Activated CD8-positive, alpha-beta T cell treated with anti-CD3 and anti-CD28 coated beads for 36 hours (primary cell): ENCODE measurements around the gene DNAJC8. TPM values are rescaled to one million over a fixed set of nuclear protein-coding genes. Genes with fewer than 3 reads are reported as not detected.

Experiments
- ATAC-seq: fragments of 200-7000 bp; cut with Tn5 transposase; one replicate; pipeline ENCODE4 v1.10.0; 2021; ENCODE audit warnings: mild to moderate bottlenecking, moderate library complexity
- CTCF ChIA-PET: fragments of 350-600 bp; sonication (Branson Sonifier 250); formaldehyde crosslinking; loops from one replicate; lab custom pipeline; 2021; ENCODE audit warnings: antibody characterized with exemption; lab: Charles Lee
- POLR2A ChIA-PET: fragments of 350-600 bp; sonication (Branson Sonifier 250); formaldehyde crosslinking; loops from one replicate; lab custom pipeline; 2021; ENCODE audit warnings: antibody characterized with exemption; lab: Charles Lee
- DNase-seq: peaks from one replicate; pipeline ENCODE4 v3.0.0-alpha.2; 2020
- H3K27ac Mint-ChIP-seq: one replicate; pipeline ENCODE4 v1.8.0; 2021; ENCODE audit warnings: mild to moderate bottlenecking, mixed read lengths
- H3K27me3 Mint-ChIP-seq: one replicate; pipeline ENCODE4 v1.8.0; 2021; ENCODE audit warnings: mixed read lengths
- H3K36me3 Mint-ChIP-seq: one replicate; pipeline ENCODE4 v1.8.0; 2021; ENCODE audit warnings: low read depth, mixed read lengths
- H3K4me1 Mint-ChIP-seq: one replicate; pipeline ENCODE4 v1.8.0; 2021; ENCODE audit warnings: low read depth, mixed read lengths
- H3K4me3 Mint-ChIP-seq: one replicate; pipeline ENCODE4 v1.8.0; 2021; ENCODE audit warnings: mild to moderate bottlenecking, moderate library complexity, mixed read lengths
- H3K9me3 Mint-ChIP-seq: one replicate; pipeline ENCODE4 v1.8.0; 2021; ENCODE audit warnings: mixed read lengths
- intact Hi-C: fragments of 100-400 bp; cut with micrococcal nuclease; formaldehyde crosslinking; loops from one replicate; pipeline ENCODE4 v1.10.0; 2022
- total RNA-seq, 2 experiments: library from RNA; stranded (reverse); gene quantifications; one replicate each; pipeline ENCODE4 v1.2.3, GENCODE V29; 2021
- TF ChIP-seq, protein P1 (sequence below): fragments of 200-600 bp; IDR thresholded peaks from one replicate; pipeline ENCODE4 v1.8.0; 2022; ENCODE audit warnings: antibody characterized with exemption, mild to moderate bottlenecking

The DNAJC8 gene
- total RNA-seq, 2 experiments from 2014 or later: 103 to 105 TPM

DNA sequence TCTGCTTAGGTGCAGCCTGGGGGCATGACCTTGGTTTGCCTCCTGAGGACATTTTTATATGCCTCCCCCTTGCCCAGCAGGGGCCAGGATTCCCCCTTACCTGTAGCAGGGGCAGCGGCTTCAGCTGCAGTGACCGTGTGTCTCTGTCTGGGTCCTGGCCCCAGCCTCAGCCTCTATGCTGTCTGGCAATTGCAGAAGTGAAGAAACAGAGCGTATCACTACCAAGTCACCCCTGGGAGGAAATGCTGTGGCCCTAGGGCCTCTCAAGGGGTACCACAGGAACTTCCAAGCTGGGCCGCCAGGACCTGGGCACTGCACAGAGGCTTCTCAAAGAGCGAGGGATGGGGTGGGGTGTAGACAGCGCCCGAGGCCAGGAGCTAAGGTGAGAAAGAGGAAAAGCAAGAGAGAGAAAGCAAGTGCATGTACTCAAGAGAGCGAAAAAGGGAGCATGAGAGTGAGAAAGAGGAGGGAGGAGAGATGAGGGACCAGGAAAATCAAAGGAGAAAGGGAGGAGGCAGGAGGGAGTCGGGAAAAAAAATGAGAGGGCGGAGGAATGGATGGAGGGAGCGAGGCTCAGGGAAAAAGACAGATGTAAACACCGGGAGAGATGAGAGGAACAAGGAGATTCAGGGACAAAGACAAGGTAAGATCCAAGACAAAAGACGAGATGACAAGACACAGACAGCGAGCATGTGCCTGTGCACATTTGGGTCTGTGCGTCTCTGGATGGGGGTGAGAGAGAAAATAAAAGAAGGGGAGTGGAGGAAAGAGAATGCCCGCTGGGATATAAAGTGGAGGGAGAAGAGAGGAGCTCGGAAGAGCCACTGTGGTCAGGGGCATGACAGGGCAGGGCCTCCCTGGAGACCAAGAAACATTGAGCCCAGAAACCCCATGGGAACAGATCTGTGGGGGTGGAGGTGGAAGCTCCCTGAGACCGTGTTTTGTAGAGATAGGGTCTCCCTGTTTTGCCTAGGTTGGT, 56.0 kb downstream of the DNAJC8 start, which contains the start of gene PTAFR:
Gene PTAFR (minus strand): TSS at position 199 of the 979 bp plus-strand sequence. CDS start 25,669 bp downstream, outside the sequence.
- ATAC-seq (no peak), DNase-seq (no peak)
- Mint-ChIP-seq H3K4me3 (no peak within 1 kb of the TSS), H3K4me1 (peaks cover 31% of the 10 kb centered on the region), H3K27ac (no peak within 1 kb of the TSS), H3K9me3 (no peaks in the 10 kb centered on the region), H3K36me3 (no peaks in the 10 kb centered on the region), H3K27me3 (peaks cover 48% of the 10 kb centered on the region)
- TF ChIP-seq, protein P1, sequence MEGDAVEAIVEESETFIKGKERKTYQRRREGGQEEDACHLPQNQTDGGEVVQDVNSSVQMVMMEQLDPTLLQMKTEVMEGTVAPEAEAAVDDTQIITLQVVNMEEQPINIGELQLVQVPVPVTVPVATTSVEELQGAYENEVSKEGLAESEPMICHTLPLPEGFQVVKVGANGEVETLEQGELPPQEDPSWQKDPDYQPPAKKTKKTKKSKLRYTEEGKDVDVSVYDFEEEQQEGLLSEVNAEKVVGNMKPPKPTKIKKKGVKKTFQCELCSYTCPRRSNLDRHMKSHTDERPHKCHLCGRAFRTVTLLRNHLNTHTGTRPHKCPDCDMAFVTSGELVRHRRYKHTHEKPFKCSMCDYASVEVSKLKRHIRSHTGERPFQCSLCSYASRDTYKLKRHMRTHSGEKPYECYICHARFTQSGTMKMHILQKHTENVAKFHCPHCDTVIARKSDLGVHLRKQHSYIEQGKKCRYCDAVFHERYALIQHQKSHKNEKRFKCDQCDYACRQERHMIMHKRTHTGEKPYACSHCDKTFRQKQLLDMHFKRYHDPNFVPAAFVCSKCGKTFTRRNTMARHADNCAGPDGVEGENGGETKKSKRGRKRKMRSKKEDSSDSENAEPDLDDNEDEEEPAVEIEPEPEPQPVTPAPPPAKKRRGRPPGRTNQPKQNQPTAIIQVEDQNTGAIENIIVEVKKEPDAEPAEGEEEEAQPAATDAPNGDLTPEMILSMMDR: no peak
- intact Hi-C loops: no loop called here
- POLR2A ChIA-PET: no interaction called here
- CTCF ChIA-PET: no interaction called here

DNA sequence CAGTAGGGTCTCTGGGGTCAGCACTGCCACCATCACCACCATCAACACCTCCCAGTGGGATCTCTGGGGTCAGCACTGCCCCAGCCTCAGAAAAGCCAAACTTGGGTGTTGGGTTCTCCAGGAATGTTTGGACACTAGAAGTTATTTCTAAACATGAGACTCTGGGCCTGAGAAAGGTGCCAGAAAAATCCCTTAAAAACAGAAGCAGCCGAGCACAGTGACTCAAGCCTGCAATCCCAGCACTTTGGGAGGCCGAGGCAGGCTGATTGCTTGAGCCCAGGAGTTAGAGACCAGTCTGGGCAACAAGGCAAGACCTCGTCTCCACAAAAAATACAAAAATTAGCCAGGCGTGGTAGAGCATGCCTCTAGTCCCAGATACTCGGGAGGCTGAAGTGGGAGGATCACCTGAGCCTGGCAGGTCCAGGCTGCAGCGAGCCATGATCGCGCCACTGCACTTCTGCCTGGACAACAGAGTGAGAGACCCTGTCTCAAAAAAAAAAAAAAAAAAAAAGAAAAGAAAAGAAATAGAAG, 56.8 kb downstream of the DNAJC8 start:
- Mint-ChIP-seq H3K9me3 (no peaks in the 10 kb centered on the region), H3K27ac (no peak overlapping the region), H3K4me3 (no peak overlapping the region), H3K36me3 (no peaks in the 10 kb centered on the region), H3K4me1 (peaks cover 33% of the 10 kb centered on the region), H3K27me3 (peaks cover 49% of the 10 kb centered on the region)
- intact Hi-C loops: no loop called here
- no peak for DNase-seq
- ChIA-PET POLR2A (interaction anchor here (0.9 kb wide), 1 partner anchor 32 kb away, joined by 4 read pairs; no protein-coding TSS in a partner anchor), CTCF (no interaction called here)
- no peak for ATAC-seq
- TF ChIP-seq, protein P1: no peak

DNA sequence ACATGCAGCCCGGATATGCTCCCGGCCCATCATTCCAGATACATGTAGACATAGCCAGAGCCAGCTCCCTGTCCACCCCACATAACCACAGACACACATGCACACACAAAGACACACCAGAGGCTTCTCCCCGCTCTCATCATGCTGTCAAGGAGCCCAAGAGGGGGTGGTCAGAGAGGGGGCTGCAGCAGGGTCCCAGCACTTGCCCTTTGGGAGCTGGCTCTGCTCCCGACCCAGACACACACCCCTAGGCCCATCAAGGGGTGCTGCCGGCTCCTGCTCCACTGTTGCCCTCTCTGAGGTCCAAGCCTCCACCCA, 58.9 kb downstream of the DNAJC8 start:
- no peak overlapping the region for H3K27ac Mint-ChIP-seq
- H3K4me1 Mint-ChIP-seq: peaks cover 37% of the 10 kb centered on the region
- no peak overlapping the region for H3K4me3 Mint-ChIP-seq
- POLR2A ChIA-PET: interaction anchor here (0.6 to 1.2 kb wide), 3 partner anchors 9 to 29 kb away, joined by 3 to 4 read pairs (median 3); no protein-coding TSS in a partner anchor
- DNase-seq (no peak), ATAC-seq (no peak)
- H3K27me3 Mint-ChIP-seq: peaks cover 47% of the 10 kb centered on the region
- intact Hi-C loops: no loop called here
- CTCF ChIA-PET: no interaction called here
- H3K9me3 Mint-ChIP-seq: no peaks in the 10 kb centered on the region
- TF ChIP-seq, protein P1: no peak
- no peaks in the 10 kb centered on the region for H3K36me3 Mint-ChIP-seq

DNA sequence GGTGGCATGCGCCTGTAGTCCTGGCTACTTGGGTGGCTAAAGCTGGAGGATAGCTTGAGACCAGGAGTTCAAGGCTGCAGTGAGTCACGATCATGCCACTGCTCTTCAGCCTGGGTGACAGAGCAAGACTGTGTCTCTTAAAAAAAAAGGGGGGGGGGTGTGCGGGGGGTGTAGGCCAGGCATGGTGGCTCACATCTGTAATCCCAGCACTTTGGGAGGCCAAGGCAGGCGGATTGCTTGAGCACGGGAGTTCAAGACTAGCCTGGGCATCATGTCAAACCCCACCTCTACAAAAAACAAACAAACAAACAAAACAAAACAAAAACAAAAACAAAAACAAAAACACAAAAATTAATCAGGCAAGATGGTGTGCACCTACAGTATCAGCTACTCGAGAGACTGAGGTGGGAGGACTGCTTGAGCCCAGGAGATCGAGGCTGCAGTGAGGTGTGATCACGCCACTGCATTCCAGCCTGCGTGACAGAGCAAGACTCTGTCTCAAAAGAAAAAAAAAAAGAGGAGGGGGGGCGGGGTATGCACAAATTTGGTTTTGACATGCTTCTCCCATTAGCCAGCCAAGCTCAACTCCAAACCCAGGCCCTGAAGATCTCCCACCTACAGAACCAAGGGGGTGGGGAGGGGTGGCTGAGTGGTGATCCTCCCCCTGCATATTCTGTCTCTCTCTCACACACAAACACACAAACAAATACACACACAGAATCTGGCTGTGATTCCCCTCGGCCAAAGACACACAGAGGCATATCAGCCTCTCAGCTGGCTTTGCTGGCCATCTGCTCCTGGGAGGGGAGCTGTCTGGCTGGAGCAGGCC, 59.5 kb downstream of the DNAJC8 start:
- H3K4me1 Mint-ChIP-seq: peaks cover 42% of the 10 kb centered on the region
- no peaks in the 10 kb centered on the region for H3K36me3 Mint-ChIP-seq
- H3K4me3 Mint-ChIP-seq: no peak overlapping the region
- ChIA-PET POLR2A (interaction anchor here (0.6 to 1.5 kb wide), 5 partner anchors 9 to 86 kb away, joined by 3 to 5 read pairs (median 4); no protein-coding TSS in a partner anchor), CTCF (interaction anchor here (1.2 kb wide), 1 partner anchor 23 kb away, joined by 5 read pairs; no protein-coding TSS in a partner anchor)
- ATAC-seq (no peak), DNase-seq (peak; percentile 13)
- TF ChIP-seq, protein P1: no peak
- H3K27ac Mint-ChIP-seq: no peak overlapping the region
- intact Hi-C loops: no loop called here
- H3K27me3 Mint-ChIP-seq: peaks cover 45% of the 10 kb centered on the region
- no peaks in the 10 kb centered on the region for H3K9me3 Mint-ChIP-seq
